ENCODE measurements around the gene ARHGEF2. TPM values are rescaled to one million over a fixed set of nuclear protein-coding genes. Genes with fewer than 3 reads are reported as not detected.

Gene ARHGEF2
- total and polyA plus RNA-seq, 2 of the 13 experiments (the other 11 are each of a cell fraction or from before 2014, with no cell fraction given) = 16.1 to 32.1 TPM

DNA sequence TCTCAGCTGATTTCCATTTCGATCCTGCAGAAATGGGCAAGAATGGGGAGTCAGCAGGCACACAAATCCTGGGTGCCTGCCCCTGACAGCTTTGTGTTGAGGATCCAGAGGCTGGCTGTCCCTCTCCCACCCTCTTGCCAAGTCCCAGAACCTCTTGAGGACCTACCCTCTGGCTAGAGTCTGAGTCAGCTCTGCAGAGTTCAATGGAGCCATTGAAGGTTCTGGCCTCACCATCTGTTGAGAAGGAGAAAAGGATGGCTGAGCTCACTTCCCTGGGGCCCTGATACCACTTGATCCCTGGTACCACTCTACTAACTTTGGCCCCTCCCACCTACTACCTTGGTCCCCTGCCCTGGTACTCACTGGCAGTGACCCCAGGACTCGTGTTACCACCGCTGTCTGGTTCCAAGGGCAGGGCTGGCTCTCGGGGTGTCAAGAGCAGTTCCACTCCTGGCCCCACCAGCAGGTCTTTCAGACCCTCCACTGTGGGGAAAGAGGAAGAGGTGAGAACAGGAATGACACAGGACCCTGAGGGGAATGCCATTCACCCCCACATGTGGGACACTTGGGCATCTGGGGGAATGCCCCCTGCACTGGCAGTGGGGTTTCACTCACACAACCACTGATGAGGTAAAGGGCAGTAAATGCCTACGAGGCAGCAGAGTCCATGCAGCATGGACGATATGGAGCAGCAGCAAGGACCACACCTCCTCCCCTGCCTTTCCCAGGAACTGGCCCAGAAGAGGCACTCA lies 26.4 kb downstream of the ARHGEF2 start:
- FAIRE-seq = no peak
- Histone ChIP-seq H4K20me1 (ENCODE audit: insufficient read depth, low read length) (no peaks in the 10 kb centered on the region), H3K4me2 (ENCODE audit: low read depth, low read length) (no peak overlapping the region), H2AFZ (ENCODE audit: low read length) (no peak overlapping the region), H3K9ac (ENCODE audit: insufficient read depth, low read depth, low read length) (no peak overlapping the region), H3K4me1 (ENCODE audit: insufficient read depth, low read length) (no peaks in the 10 kb centered on the region), H3K79me2 (ENCODE audit: insufficient read depth, low read length) (no peaks in the 10 kb centered on the region), H3K27ac (ENCODE audit: extremely low read length, insufficient read depth, low read length) (no peak overlapping the region), H3K9me3 (ENCODE audit: low read length) (no peaks in the 10 kb centered on the region), H3K4me3 (replicated peaks in 1 of 3; ENCODE audit: insufficient read depth in 1 of 3, low read depth in 2 of 3, low read length in 3 of 3) (no peak overlapping the region), H3K27me3 (ENCODE audit: control insufficient read depth in 1 of 2, insufficient read depth in 2 of 2, low read length in 2 of 2) (no peaks in the 10 kb centered on the region), H3K36me3 (replicated peaks in 1 of 2; ENCODE audit: control insufficient read depth in 1 of 2, insufficient read depth in 2 of 2, low read length in 2 of 2) (peaks cover 30 to 64% of the 10 kb centered on the region in 2 experiments)
- in situ Hi-C loops (cut with HindIII; ENCODE audit: extremely low pct_ligation_motif_present, low pct_unique_long_range_greater_than_20kb) (no loop called here), intact Hi-C loops (cut with micrococcal nuclease; ENCODE audit: unreplicated experiment) (no loop called here)
- no peak for DNase-seq (ENCODE audit: low spot score)
- ATAC-seq = no peak
- BruUV-seq (replicated peaks) = no TSS peak
- 100% methylated on average over 6 of the region's 6 CpGs for WGBS (ENCODE audit: low lambda C conversion rate)
- CTCF ChIA-PET (ENCODE audit: low intra/inter-chr PET ratio, low total read pairs) = no interaction called here
- TF ChIP-seq ZSCAN30 (CRISPR knock-in tag; IDR thresholded peaks at IDR 0.05) (no peak), ZNF382 (CRISPR knock-in tag; IDR thresholded peaks at IDR 0.05; ENCODE audit: borderline replicate concordance) (no peak), ZNF101 (CRISPR knock-in tag; IDR thresholded peaks at IDR 0.05; ENCODE audit: borderline replicate concordance, low read depth) (no peak), ZNF432 (CRISPR knock-in tag; IDR thresholded peaks at IDR 0.05; ENCODE audit: borderline replicate concordance) (no peak), U2AF1 (optimal IDR thresholded peaks at IDR 0.05; ENCODE audit: low read depth, low read length) (no peak), BHLHE40 (IDR thresholded peaks at IDR 0.05; ENCODE audit: low read length) (no peak), TBX2 (CRISPR knock-in tag; IDR thresholded peaks at IDR 0.05; ENCODE audit: borderline replicate concordance) (no peak), ZKSCAN8 (CRISPR knock-in tag; IDR thresholded peaks at IDR 0.05; ENCODE audit: borderline replicate concordance) (no peak), ATRX (CRISPR knock-in tag; IDR thresholded peaks at IDR 0.05; ENCODE audit: borderline replicate concordance) (no peak), NFIC (IDR thresholded peaks at IDR 0.05; ENCODE audit: low read length) (no peak)
- TF ChIP-seq, protein P1, sequence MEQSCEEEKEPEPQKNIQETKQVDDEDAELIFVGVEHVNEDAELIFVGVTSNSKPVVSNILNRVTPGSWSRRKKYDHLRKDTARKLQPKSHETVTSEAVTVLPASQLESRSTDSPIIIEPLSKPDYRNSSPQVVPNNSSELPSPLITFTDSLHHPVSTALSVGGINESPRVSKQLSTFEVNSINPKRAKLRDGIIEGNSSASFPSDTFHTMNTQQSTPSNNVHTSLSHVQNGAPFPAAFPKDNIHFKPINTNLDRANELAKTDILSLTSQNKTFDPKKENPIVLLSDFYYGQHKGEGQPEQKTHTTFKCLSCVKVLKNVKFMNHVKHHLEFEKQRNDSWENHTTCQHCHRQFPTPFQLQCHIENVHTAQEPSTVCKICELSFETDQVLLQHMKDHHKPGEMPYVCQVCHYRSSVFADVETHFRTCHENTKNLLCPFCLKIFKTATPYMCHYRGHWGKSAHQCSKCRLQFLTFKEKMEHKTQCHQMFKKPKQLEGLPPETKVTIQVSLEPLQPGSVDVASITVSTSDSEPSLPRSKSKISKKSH (CRISPR knock-in tag; IDR thresholded peaks at IDR 0.05; ENCODE audit: borderline replicate concordance) = no peak
- TF ChIP-seq, protein P2, sequence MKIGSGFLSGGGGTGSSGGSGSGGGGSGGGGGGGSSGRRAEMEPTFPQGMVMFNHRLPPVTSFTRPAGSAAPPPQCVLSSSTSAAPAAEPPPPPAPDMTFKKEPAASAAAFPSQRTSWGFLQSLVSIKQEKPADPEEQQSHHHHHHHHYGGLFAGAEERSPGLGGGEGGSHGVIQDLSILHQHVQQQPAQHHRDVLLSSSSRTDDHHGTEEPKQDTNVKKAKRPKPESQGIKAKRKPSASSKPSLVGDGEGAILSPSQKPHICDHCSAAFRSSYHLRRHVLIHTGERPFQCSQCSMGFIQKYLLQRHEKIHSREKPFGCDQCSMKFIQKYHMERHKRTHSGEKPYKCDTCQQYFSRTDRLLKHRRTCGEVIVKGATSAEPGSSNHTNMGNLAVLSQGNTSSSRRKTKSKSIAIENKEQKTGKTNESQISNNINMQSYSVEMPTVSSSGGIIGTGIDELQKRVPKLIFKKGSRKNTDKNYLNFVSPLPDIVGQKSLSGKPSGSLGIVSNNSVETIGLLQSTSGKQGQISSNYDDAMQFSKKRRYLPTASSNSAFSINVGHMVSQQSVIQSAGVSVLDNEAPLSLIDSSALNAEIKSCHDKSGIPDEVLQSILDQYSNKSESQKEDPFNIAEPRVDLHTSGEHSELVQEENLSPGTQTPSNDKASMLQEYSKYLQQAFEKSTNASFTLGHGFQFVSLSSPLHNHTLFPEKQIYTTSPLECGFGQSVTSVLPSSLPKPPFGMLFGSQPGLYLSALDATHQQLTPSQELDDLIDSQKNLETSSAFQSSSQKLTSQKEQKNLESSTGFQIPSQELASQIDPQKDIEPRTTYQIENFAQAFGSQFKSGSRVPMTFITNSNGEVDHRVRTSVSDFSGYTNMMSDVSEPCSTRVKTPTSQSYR (CRISPR knock-in tag; IDR thresholded peaks at IDR 0.05; ENCODE audit: borderline replicate concordance) = no peak
- TF ChIP-seq, protein P3, sequence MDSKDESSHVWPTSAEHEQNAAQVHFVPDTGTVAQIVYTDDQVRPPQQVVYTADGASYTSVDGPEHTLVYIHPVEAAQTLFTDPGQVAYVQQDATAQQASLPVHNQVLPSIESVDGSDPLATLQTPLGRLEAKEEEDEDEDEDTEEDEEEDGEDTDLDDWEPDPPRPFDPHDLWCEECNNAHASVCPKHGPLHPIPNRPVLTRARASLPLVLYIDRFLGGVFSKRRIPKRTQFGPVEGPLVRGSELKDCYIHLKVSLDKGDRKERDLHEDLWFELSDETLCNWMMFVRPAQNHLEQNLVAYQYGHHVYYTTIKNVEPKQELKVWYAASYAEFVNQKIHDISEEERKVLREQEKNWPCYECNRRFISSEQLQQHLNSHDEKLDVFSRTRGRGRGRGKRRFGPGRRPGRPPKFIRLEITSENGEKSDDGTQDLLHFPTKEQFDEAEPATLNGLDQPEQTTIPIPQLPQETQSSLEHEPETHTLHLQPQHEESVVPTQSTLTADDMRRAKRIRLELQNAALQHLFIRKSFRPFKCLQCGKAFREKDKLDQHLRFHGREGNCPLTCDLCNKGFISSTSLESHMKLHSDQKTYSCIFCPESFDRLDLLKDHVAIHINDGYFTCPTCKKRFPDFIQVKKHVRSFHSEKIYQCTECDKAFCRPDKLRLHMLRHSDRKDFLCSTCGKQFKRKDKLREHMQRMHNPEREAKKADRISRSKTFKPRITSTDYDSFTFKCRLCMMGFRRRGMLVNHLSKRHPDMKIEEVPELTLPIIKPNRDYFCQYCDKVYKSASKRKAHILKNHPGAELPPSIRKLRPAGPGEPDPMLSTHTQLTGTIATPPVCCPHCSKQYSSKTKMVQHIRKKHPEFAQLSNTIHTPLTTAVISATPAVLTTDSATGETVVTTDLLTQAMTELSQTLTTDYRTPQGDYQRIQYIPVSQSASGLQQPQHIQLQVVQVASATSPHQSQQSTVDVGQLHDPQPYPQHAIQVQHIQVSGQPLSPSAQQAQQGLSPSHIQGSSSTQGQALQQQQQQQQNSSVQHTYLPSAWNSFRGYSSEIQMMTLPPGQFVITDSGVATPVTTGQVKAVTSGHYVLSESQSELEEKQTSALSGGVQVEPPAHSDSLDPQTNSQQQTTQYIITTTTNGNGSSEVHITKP (CRISPR knock-in tag; IDR thresholded peaks at IDR 0.05; ENCODE audit: low read depth) = no peak
- POLR2A ChIA-PET = interaction anchor here (1.1 kb wide), 1 partner anchor 11 kb away, joined by 3 read pairs; no protein-coding TSS in a partner anchor

Data from HepG2 (cell line).